Ishikawa (cell line): ENCODE results near the gene SLC1A4.

Source experiments
- CEBPB ChIP-seq: IDR thresholded peaks from 2 replicates; pipeline ENCODE4 v1.6.1; 2012
- EGR1 ChIP-seq: IDR thresholded peaks from 2 replicates; pipeline ENCODE4 v1.6.1; 2012
- RAD21 ChIP-seq: IDR thresholded peaks from 2 replicates; pipeline ENCODE4 v1.6.1; 2012; ENCODE audit warnings: low read depth
- TAF1 ChIP-seq: IDR thresholded peaks from 2 replicates; pipeline ENCODE4 v1.6.1; 2012; ENCODE audit warnings: low read depth, mild to moderate bottlenecking
- TEAD4 ChIP-seq: IDR thresholded peaks from 2 replicates; pipeline ENCODE4 v1.6.1; 2012
- TF ChIP-seq, protein P1 (sequence below): IDR thresholded peaks from 2 replicates; pipeline ENCODE4 v1.6.1; 2012

GRCh38 chr2:64989126-64989981, at the start of gene SLC1A4:
- TF ChIP-seq, protein P1, sequence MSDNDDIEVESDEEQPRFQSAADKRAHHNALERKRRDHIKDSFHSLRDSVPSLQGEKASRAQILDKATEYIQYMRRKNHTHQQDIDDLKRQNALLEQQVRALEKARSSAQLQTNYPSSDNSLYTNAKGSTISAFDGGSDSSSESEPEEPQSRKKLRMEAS: no peak; the same call in none of the 2 replicates
- no peak for TF ChIP-seq RAD21
- no peak for TF ChIP-seq TEAD4
- TF ChIP-seq EGR1: no peak
- TF ChIP-seq CEBPB: peak; percentile 52; the same call in 1 of the 2 replicates
- peak; percentile 63; the same call in 1 of the 2 replicates for TF ChIP-seq TAF1
